RWPE2 (cell line): ENCODE measurements around the gene KDM2B.
A peak's percentile ranks its signal among the peaks of the same experiment; 100 is the strongest.

Source experiments
- ATAC-seq: fragments of 200-7000 bp; cut with Tn5 transposase; 3 replicates; pipeline ENCODE4 v1.9.1; 2021; ENCODE audit warnings: low read depth
- DNase-seq: peaks from one replicate; pipeline ENCODE4 v3.0.0-alpha.2; 2020; ENCODE audit warnings: low spot score
- H3K27ac ChIP-seq: fragments of 450-650 bp; 2 replicates; pipeline ENCODE4 v1.5.1; 2017; ENCODE audit warnings: mild to moderate bottlenecking; ENCODE audit not compliant: poor library complexity, severe bottlenecking
- H3K27me3 ChIP-seq: fragments of 250-450 bp; sonication (Bioruptor Pico); 2 replicates; pipeline ENCODE4 v1.5.1; 2021; ENCODE audit warnings: mild to moderate bottlenecking, moderate library complexity; ENCODE audit not compliant: insufficient read depth, poor library complexity, severe bottlenecking
- H3K36me3 ChIP-seq: fragments of 250-450 bp; sonication (Bioruptor Pico); 2 replicates; pipeline ENCODE4 v1.5.1; 2020; ENCODE audit warnings: low read depth, mild to moderate bottlenecking, moderate library complexity
- H3K4me1 ChIP-seq: fragments of 250-450 bp; sonication (Bioruptor Pico); 2 replicates; pipeline ENCODE4 v1.5.1; 2021; ENCODE audit warnings: mild to moderate bottlenecking, moderate library complexity; ENCODE audit not compliant: insufficient read depth, poor library complexity, severe bottlenecking
- H3K4me3 ChIP-seq: fragments of 250-450 bp; sonication (Bioruptor Pico); 2 replicates; pipeline ENCODE4 v1.5.1; 2021; ENCODE audit warnings: mild to moderate bottlenecking, moderate library complexity; ENCODE audit not compliant: severe bottlenecking
- H3K9me3 ChIP-seq: fragments of 250-450 bp; sonication (Bioruptor Pico); 2 replicates; pipeline ENCODE4 v1.5.1; 2021; ENCODE audit warnings: mild to moderate bottlenecking, moderate library complexity; ENCODE audit not compliant: severe bottlenecking
- CTCF ChIP-seq: fragments of 450-650 bp; IDR thresholded peaks from one replicate; pipeline ENCODE4 v1.5.1; 2017; ENCODE audit warnings: mild to moderate bottlenecking, moderate library complexity; ENCODE audit not compliant: poor library complexity, severe bottlenecking

KDM2B gene

GRCh38 chr12:121446750-121447149 lies 134.1 kb downstream of the KDM2B start:
- no peaks in the 10 kb centered on the region for H3K9me3 ChIP-seq
- no peak for ATAC-seq
- no peaks in the 10 kb centered on the region for H3K4me1 ChIP-seq
- no peaks in the 10 kb centered on the region for H3K27me3 ChIP-seq
- H3K36me3 ChIP-seq: peaks cover 18% of the 10 kb centered on the region
- H3K27ac ChIP-seq: no peak overlapping the region
- no peak for DNase-seq
- H3K4me3 ChIP-seq: no peak overlapping the region
- no peak for TF ChIP-seq CTCF

- no peaks in the 10 kb centered on the region for H3K9me3 ChIP-seq
- ATAC-seq: no peak
- no peak overlapping the region for H3K27ac ChIP-seq
- no peak overlapping the region for H3K4me3 ChIP-seq
- H3K36me3 ChIP-seq: peaks cover 36% of the 10 kb centered on the region
- no peak for DNase-seq
- TF ChIP-seq CTCF: no peak
- no peaks in the 10 kb centered on the region for H3K27me3 ChIP-seq
- no peaks in the 10 kb centered on the region for H3K4me1 ChIP-seq
These were observed 136.0 kb downstream of the KDM2B start for GRCh38 chr12:121444842-121445202.

- Histone ChIP-seq H3K27ac (no peak overlapping the region), H3K4me3 (no peak overlapping the region), H3K4me1 (no peaks in the 10 kb centered on the region), H3K9me3 (no peaks in the 10 kb centered on the region), H3K36me3 (peaks cover 41% of the 10 kb centered on the region), H3K27me3 (no peaks in the 10 kb centered on the region)
- ATAC-seq (no peak), DNase-seq (no peak)
- TF ChIP-seq CTCF: no peak
These were observed 136.6 kb downstream of the KDM2B start for GRCh38 chr12:121443911-121444841.

- Histone ChIP-seq H3K27me3 (no peaks in the 10 kb centered on the region), H3K9me3 (no peaks in the 10 kb centered on the region), H3K36me3 (peaks cover 44% of the 10 kb centered on the region), H3K27ac (no peak overlapping the region), H3K4me3 (no peak overlapping the region), H3K4me1 (no peaks in the 10 kb centered on the region)
- peak; percentile 73 for DNase-seq
- ATAC-seq: peak; percentile 89
- TF ChIP-seq CTCF: peak; percentile 86
These were observed 137.5 kb downstream of the KDM2B start for GRCh38 chr12:121443193-121443870.
